IgD-negative memory B cell (primary cell): ENCODE data around the gene GABARAPL1. TPM values are rescaled to one million over a fixed set of nuclear protein-coding genes. Genes with fewer than 3 reads are reported as not detected.

Experiments used
- H3K27ac Mint-ChIP-seq, 3 donors: one replicate each; pipeline ENCODE4 v1.8.0; 2020 to 2022; ENCODE audit warnings: mild to moderate bottlenecking in 3 of 3, mixed read lengths in 3 of 3, moderate library complexity in 1 of 3
- H3K27me3 Mint-ChIP-seq: one replicate; pipeline ENCODE4 v1.8.0; 2021; ENCODE audit warnings: mixed read lengths
- H3K36me3 Mint-ChIP-seq: one replicate; pipeline ENCODE4 v1.8.0; 2020; ENCODE audit warnings: mild to moderate bottlenecking, mixed read lengths
- H3K4me1 Mint-ChIP-seq, 3 donors: one replicate each; pipeline ENCODE4 v1.8.0; 2020 to 2022; ENCODE audit warnings: mixed read lengths in 3 of 3, mild to moderate bottlenecking in 1 of 3
- H3K4me3 Mint-ChIP-seq, 4 donors: one replicate each; pipeline ENCODE4 v1.8.0; 2020 to 2022; ENCODE audit warnings: mild to moderate bottlenecking in 4 of 4, mixed read lengths in 4 of 4, moderate library complexity in 3 of 4
- H3K9me3 Mint-ChIP-seq, 3 donors: one replicate each; pipeline ENCODE4 v1.8.0; 2020 to 2021; ENCODE audit warnings: mixed read lengths in 3 of 3, mild to moderate bottlenecking in 1 of 3
- polyA plus RNA-seq: library from polyadenylated mRNA; unstranded; fragments of 300-500 nt; fragmentation: Illumina TruSeq; gene quantifications from one replicate; pipeline ENCODE4 v1.2.3, GENCODE V29; 2021

Gene GABARAPL1
- 0.68 TPM for polyA plus RNA-seq

DNA sequence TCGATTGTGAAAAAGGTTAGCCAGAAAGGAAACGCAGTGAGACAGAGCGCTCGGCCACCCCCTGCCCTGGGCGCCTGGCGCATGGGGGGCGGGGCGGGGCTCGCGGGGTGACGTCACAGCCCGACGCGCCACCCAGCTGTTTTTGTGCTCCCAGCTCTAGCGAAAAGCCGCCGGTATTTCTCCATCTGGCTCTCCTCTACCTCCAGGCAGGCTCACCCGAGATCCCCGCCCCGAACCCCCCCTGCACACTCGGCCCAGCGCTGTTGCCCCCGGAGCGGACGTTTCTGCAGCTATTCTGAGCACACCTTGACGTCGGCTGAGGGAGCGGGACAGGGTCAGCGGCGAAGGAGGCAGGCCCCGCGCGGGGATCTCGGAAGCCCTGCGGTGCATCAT is at the start of gene GABARAPL1:
TSS of gene GABARAPL1 (plus strand) at position 139 of the 393 bp plus-strand sequence. CDS start at position 392, 253 bp downstream.
- Mint-ChIP-seq H3K36me3 (no peaks in the 10 kb centered on the region), H3K4me3 (peak within 1 kb of the TSS; percentile 90 to 95 (median 94)), H3K9me3 (no peaks in the 10 kb centered on the region), H3K27me3 (peaks cover 20% of the 10 kb centered on the region), H3K27ac (peak within 1 kb of the TSS; percentile 63 to 94 (median 86)), H3K4me1 (peaks cover 2 to 21% (median 5%) of the 10 kb centered on the region in 3 donors)

DNA sequence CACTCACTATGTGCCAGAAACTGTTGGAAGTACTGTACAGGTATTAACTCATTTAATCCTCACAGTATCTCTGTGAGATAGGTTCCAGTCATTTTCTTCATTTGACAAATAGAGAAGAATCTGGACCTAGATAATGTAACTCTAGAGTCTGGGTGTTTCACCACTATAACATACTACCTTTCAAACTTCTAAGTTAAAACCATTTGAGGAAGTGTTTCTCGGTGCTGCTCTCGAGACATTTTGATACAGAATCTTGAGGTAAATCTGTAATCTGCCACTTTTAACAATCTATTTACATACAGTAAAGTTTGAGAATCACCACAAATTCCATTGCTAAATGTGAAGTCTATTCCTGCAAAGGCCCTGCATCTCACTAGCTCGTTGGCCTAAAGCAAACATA is 49.6 kb upstream of the GABARAPL1 start:
- Mint-ChIP-seq H3K9me3 (no peaks in the 10 kb centered on the region), H3K27me3 (peaks cover 13% of the 10 kb centered on the region), H3K36me3 (no peaks in the 10 kb centered on the region), H3K27ac (no peak overlapping the region), H3K4me3 (no peak overlapping the region), H3K4me1 (peaks cover 10 to 33% (median 16%) of the 10 kb centered on the region in 3 donors)

DNA sequence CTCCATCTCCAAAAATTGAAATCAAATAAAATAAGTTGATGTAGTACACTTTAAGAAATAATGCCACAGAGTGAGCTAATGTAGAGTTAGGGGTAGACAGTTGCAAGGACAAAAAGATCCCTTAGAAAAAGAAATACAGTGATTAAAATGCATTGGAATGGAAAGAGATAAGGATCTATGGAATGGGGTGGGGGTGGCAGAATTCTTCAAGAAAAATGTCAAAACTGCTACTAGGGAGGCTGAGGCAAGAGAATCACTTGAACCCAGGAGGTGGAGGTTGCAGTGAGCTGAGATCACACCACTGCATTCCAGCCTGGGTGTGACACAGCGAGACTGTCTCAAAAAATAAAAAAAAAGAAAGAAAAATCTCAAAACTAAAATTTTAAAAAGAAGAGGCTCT is 47.3 kb upstream of the GABARAPL1 start:
- Mint-ChIP-seq H3K27ac (no peak overlapping the region), H3K4me3 (no peak overlapping the region), H3K9me3 (no peaks in the 10 kb centered on the region), H3K27me3 (peaks cover 9% of the 10 kb centered on the region), H3K4me1 (peaks cover 5 to 10% (median 10%) of the 10 kb centered on the region in 3 donors), H3K36me3 (no peaks in the 10 kb centered on the region)

DNA sequence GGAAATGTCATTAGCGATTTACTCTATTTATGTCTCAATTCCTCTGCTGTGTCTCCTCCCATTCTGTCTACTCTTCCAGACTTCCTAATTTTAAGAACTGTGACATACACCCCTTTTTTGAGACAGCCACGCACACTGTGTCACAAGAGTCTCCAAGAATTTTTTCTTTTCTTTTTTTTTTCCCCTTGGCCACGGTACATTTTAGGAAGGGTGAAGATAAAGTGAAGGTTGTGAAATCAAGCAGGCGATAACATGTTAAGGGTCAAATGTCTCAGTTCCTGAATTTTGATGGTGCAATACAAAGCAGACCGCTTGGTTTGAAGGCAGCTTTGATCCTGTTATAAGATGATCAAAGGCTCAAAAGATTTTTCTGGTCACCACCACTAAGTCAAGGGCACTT is 45.1 kb upstream of the GABARAPL1 start:
- Mint-ChIP-seq H3K4me1 (peaks cover 0 to 2% (median 0%) of the 10 kb centered on the region in 3 donors), H3K9me3 (no peaks in the 10 kb centered on the region), H3K4me3 (no peak overlapping the region), H3K27ac (no peak overlapping the region), H3K27me3 (peaks cover 19% of the 10 kb centered on the region), H3K36me3 (no peaks in the 10 kb centered on the region)

DNA sequence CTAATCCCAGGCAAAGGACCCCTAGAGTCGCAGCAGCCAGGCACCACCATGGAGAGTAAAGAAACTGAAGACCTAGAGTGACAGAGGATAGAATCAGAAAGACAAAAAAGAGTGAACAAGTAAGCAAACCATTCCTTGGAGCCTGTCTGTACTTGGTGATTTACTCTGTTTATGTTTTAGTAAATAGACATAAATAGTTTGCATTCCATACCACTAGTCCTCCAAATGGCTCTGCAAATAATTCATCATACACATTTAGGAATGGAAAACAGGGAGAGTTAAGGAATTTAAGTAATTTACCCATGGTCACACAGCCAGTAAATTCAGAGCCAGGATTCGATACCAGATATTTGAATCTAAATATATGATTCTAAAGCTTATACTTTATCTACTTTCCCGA is 43.6 kb upstream of the GABARAPL1 start:
- no peak overlapping the region for H3K4me3 Mint-ChIP-seq
- H3K27me3 Mint-ChIP-seq, result peaks cover 20% of the 10 kb centered on the region
- no peak overlapping the region for H3K27ac Mint-ChIP-seq
- no peaks in the 10 kb centered on the region for H3K9me3 Mint-ChIP-seq
- no peaks in the 10 kb centered on the region for H3K36me3 Mint-ChIP-seq
- H3K4me1 Mint-ChIP-seq, result no peaks in the 10 kb centered on the region

DNA sequence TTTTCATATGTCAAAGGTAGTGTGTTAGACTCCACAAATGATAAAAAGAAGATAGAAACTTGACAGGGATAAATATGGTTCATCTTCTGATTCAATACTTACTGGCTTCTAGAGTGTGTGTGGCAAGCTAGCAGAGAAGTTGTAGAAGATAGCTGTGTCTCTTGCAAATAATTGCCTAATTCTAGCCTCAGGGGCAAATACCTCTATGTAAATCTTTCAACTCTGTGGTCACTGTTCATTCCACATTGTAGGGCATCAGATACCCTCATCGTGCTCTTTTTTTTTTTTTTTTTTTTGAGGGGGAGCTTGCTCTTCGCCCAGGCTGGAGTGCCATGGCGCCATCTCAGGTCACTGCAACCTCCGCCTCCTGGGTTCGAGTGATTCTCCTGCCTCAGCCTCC is 42.5 kb upstream of the GABARAPL1 start:
- H3K36me3 Mint-ChIP-seq, result no peaks in the 10 kb centered on the region
- H3K4me1 Mint-ChIP-seq, result no peaks in the 10 kb centered on the region
- no peaks in the 10 kb centered on the region for H3K9me3 Mint-ChIP-seq
- H3K27ac Mint-ChIP-seq, result no peak overlapping the region
- no peak overlapping the region for H3K4me3 Mint-ChIP-seq
- H3K27me3 Mint-ChIP-seq, result peaks cover 22% of the 10 kb centered on the region

DNA sequence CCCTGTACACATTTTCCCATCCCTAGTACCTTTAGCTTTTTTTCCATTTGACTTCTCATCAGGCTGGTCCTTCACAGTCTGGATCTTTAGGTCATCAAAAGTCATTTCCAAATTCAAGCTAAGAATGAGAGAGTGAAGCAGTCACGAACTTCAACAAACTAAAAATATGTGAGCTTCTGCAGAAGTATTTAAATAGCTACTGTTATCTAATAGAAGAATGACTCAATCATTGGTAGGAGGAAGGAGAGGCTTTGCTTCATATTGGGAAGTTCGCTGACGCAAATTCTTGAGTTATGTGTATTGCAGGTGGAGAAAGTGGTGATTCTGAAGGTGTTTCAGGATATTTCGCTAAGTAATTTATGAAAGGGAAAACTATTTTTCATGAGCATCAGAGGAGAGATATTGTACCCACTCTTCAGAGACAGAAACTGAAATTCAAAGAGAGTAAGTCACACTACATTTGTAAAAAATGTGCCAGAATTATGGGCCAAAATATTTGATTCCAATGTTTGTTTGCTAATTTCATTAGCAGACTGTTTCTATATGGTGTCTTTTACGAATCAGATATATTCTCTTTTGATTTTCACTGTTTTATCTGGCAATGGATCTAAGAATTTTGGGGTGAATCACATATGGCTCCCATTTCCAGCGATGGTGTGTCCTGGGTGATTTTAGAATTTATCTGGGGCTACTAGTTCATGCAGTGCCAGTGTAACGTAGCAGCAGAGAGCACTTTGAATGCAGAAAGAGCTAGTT is 40.5 kb upstream of the GABARAPL1 start, which contains the start of gene OLR1:
TSS of gene OLR1 (minus strand) at position 160 of the 756 bp plus-strand sequence. CDS start at position 105, 55 bp downstream.
- peaks cover 22% of the 10 kb centered on the region for H3K27me3 Mint-ChIP-seq
- no peaks in the 10 kb centered on the region for H3K4me1 Mint-ChIP-seq
- no peaks in the 10 kb centered on the region for H3K9me3 Mint-ChIP-seq

DNA sequence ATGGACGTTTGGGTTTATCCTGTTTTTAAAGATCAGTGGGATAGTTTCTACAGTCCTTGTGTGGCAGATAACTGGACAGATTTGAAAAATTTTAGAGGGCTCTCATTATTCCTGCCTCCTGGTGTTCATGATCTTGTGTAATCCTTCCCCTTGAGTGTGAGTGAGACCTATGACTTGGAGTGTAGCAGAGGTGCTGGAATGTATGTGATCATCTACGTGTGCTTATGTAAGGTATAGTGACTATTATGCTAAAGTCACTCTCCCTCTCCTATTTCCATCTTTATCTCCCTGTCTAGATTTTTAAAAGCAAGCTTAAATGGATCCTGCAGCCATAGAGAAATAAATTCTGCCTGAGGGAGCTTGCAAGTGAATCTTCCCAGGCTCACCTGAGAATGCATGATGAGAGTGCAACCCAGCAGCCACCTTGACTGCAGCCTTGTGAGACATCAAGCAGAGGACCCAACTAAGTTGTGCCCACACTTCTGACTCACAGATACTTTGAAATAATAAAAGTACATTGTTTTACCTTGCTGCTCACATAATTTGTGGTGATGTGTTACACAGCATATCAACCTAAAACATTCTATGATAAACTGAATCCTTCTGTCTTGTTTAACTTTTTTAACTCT is 37.6 kb upstream of the GABARAPL1 start:
- H3K27ac Mint-ChIP-seq, result no peak overlapping the region
- no peaks in the 10 kb centered on the region for H3K9me3 Mint-ChIP-seq
- peaks cover 2% of the 10 kb centered on the region for H3K36me3 Mint-ChIP-seq
- no peaks in the 10 kb centered on the region for H3K4me1 Mint-ChIP-seq
- H3K4me3 Mint-ChIP-seq, result no peak overlapping the region
- peaks cover 28% of the 10 kb centered on the region for H3K27me3 Mint-ChIP-seq

More for the DNA sequence above, 40.5 kb upstream of the GABARAPL1 start, which contains the start of gene OLR1:
- peaks cover 2% of the 10 kb centered on the region for H3K36me3 Mint-ChIP-seq
- no peak within 1 kb of the TSS for H3K4me3 Mint-ChIP-seq
- H3K27ac Mint-ChIP-seq, result no peak within 1 kb of the TSS

DNA sequence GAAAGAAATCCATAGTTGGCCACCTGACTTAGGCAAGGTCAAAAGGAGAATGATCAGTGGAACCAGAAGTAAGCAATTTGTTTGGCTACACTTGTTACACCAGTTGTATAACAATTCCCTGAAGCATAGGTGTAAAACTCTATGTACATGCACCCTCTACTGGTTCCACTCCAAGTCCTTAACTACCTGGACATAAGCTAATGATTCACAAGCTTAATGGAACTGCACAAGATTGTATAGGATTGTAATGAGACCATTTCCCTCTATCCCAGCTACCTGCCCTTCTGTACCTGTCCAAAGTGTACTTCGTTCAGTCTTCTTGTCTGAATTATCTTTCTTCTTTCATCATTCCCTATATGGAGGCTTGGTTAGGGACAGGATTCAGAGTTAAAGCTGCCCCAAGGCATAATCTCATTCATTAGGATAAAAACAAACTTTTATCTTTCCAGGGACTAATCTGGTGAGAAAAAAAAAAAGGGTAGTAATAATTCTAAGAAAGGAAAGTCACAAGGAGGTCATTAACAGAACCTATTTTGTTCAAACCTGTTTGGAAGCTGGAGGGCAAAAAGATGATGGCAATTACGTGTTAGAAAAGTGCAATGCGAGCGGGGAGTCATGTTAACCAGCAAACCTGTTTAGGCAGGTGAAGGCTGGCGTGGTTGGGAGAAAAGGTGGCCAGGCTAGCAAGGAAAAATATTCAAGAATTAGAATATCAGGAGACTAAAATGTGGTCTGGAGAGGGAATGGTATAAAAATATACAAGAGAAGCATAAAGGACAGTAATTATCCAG is 36.6 kb upstream of the GABARAPL1 start:
- H3K27ac Mint-ChIP-seq, result no peak overlapping the region
- H3K36me3 Mint-ChIP-seq, result peaks cover 2% of the 10 kb centered on the region
- H3K4me1 Mint-ChIP-seq, result no peaks in the 10 kb centered on the region
- H3K4me3 Mint-ChIP-seq, result no peak overlapping the region
- H3K27me3 Mint-ChIP-seq, result peaks cover 33% of the 10 kb centered on the region
- H3K9me3 Mint-ChIP-seq, result no peaks in the 10 kb centered on the region

DNA sequence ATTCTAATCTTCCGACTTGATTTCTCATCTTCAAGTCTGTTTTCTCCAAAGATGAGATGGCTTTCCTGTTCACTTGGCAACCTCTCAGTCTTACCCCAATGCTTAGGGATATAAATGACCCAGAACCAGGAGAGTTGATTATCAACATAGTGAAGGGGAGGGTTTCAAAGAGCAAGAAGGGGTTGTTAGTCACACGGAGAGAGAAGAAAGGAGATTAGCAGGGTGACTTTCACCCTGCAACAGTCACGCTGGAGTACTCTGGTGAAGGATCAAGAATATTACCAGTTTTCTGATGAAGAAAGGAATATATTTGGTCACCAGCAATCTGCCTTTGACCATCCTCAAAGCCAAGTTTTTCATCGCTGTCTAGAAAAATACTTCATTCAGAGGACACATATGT is 33.9 kb upstream of the GABARAPL1 start, which contains the start of gene TMEM52B:
TSS of gene TMEM52B (plus strand) at position 212 of the 400 bp plus-strand sequence. CDS start 543 bp downstream, outside the sequence.
- Mint-ChIP-seq H3K4me3 (no peak within 1 kb of the TSS), H3K4me1 (no peaks in the 10 kb centered on the region), H3K36me3 (peaks cover 2% of the 10 kb centered on the region), H3K27me3 (peaks cover 33% of the 10 kb centered on the region), H3K27ac (peak within 1 kb of the TSS in 1 of 3 donors; percentile 2), H3K9me3 (no peaks in the 10 kb centered on the region)

DNA sequence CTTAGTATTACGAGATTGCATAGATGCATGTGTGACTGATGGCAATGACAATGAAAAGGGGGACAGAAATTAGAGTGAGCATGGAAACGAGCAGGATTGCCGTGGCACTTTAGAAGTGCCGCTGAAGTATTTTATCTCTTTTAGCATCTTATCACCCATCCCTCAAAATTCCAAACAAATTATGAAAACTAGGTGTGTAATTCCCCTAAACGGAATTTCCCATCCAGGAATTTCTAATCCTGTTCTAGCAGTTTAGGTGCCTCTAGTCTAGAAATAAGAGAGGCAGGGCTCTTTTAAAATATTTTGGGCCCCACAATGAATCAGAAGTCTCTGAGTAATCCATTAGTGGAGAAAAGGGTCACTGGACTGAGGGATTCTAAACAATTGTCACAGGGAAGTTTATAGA is 32.9 kb upstream of the GABARAPL1 start:
- no peak overlapping the region for H3K27ac Mint-ChIP-seq
- no peaks in the 10 kb centered on the region for H3K4me1 Mint-ChIP-seq

DNA sequence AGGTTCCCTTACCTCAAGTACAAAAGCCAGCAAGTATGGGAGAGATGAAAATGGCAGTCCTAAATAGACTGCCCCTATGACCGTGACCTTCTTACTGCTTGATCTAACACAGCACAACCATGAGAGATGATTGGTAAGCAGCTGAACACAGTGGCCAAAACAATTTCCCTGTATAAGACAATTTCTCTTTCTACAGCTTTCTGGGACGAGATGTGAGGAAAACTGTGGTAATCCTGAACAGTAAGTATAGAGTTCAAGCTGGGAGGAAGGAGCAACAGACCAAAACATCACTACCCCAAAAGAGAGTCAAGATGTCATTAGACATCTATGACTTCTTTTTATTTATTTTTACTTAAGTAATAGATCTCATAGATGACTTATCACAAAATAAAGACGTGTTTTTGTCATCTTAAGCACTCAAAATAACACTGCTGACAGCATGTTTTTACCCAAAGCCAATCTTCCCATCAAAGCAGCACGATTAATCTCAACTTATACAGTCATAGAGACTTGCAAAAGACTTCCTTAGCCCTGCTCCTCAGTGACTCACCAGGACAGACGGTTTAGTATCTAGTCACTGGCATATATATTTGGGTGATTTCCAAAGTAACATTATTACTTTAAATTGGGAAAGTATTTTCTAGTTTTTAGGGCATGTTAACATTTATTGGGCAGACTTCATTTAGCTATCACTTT is 30.2 kb upstream of the GABARAPL1 start:
- H3K27me3 Mint-ChIP-seq, result peaks cover 41% of the 10 kb centered on the region
- H3K4me1 Mint-ChIP-seq, result peaks cover 0 to 2% (median 0%) of the 10 kb centered on the region in 3 donors
- no peak overlapping the region for H3K27ac Mint-ChIP-seq
- H3K9me3 Mint-ChIP-seq, result peaks cover 0 to 2% (median 0%) of the 10 kb centered on the region in 3 donors
- H3K4me3 Mint-ChIP-seq, result no peak overlapping the region
- H3K36me3 Mint-ChIP-seq, result no peaks in the 10 kb centered on the region

More for the DNA sequence above, 32.9 kb upstream of the GABARAPL1 start:
- Mint-ChIP-seq H3K27me3 (peaks cover 37% of the 10 kb centered on the region), H3K36me3 (peaks cover 2% of the 10 kb centered on the region), H3K4me3 (no peak overlapping the region), H3K9me3 (no peaks in the 10 kb centered on the region)

DNA sequence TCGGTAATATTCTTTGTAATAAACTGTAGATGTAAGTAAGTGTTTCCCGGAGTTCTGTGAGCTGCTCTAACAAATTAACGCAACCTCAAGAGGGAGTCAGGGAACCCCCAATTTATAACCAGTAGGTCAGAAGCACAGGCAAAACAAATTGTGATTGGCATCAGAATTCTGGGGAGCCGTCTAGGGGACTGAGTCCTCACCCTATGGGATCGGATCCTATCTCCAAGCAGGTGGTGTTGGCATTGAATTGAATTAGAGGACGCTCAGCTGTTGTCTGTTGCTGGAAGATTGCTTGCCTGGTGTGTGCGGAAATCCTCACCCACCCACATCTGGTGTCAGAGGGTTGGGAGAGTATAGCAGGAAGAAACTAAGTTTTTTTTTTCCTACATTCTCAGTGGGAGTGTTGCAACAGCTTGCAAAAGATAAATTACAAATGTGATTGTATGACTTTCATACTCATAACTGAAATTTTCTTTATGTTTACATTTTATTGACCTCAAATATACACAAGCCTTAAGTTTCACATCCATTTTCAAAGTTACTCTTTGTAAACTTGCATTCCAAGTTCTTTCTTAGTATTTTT is 28.3 kb upstream of the GABARAPL1 start:
- H3K27me3 Mint-ChIP-seq, result peaks cover 40% of the 10 kb centered on the region
- peaks cover 0 to 2% (median 0%) of the 10 kb centered on the region in 3 donors for H3K9me3 Mint-ChIP-seq
- peak overlapping the region in 1 of 3 donors; percentile 20 for H3K27ac Mint-ChIP-seq
- peaks cover 0 to 2% (median 0%) of the 10 kb centered on the region in 3 donors for H3K4me1 Mint-ChIP-seq
- no peaks in the 10 kb centered on the region for H3K36me3 Mint-ChIP-seq
- no peak overlapping the region for H3K4me3 Mint-ChIP-seq

DNA sequence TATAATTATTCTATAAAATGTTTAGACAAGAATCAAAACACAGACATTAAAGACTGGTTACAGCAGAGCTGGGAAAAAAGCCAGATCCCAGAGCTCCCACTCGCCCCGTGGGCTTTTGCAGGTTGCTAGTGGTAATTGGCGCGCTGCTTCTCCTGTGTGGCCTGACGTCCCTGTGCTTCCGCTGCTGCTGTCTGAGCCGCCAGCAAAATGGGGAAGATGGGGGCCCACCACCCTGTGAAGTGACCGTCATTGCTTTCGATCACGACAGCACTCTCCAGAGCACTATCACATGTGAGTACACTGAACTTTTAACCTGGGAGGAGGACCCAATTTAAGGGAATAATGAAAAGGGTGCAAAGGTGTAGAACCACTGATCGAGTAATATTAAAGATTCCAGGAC is 26.4 kb upstream of the GABARAPL1 start:
- peak overlapping the region in 1 of 4 donors; percentile 59 for H3K4me3 Mint-ChIP-seq
- no peaks in the 10 kb centered on the region for H3K36me3 Mint-ChIP-seq
- H3K4me1 Mint-ChIP-seq, result peaks cover 0 to 6% (median 0%) of the 10 kb centered on the region in 3 donors
- peak overlapping the region in 1 of 3 donors; percentile 60 for H3K27ac Mint-ChIP-seq
- H3K27me3 Mint-ChIP-seq, result peaks cover 32% of the 10 kb centered on the region
- peaks cover 0 to 2% (median 0%) of the 10 kb centered on the region in 3 donors for H3K9me3 Mint-ChIP-seq
